Measurements from ENCODE around the gene HEATR9.

The HEATR9 gene

DNA sequence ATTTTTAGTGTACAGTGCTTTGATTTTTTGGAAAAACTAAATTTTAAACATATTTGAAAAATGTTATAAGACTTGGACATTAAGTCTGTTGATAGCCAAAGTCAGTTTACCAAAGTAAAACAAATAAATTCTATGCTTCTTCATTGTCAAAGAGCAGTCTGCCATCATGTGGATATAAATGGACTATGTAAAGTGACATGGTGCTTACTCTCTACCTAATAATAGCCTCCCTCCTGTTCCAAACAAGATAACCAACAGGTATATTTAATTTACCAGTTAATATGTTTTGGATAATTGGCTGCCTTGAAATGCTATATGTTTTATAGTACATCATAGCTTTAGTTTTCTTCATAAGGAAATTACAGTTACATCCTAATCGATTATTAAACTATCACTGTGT is 43.5 kb downstream of the HEATR9 start:
- Histone ChIP-seq H3K9ac (no peak overlapping the region), H3K36me3 (ENCODE audit: control insufficient read depth, insufficient read depth, low read length) (no peaks in the 10 kb centered on the region)
- TF ChIP-seq, protein P1, sequence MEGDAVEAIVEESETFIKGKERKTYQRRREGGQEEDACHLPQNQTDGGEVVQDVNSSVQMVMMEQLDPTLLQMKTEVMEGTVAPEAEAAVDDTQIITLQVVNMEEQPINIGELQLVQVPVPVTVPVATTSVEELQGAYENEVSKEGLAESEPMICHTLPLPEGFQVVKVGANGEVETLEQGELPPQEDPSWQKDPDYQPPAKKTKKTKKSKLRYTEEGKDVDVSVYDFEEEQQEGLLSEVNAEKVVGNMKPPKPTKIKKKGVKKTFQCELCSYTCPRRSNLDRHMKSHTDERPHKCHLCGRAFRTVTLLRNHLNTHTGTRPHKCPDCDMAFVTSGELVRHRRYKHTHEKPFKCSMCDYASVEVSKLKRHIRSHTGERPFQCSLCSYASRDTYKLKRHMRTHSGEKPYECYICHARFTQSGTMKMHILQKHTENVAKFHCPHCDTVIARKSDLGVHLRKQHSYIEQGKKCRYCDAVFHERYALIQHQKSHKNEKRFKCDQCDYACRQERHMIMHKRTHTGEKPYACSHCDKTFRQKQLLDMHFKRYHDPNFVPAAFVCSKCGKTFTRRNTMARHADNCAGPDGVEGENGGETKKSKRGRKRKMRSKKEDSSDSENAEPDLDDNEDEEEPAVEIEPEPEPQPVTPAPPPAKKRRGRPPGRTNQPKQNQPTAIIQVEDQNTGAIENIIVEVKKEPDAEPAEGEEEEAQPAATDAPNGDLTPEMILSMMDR (IDR thresholded peaks at IDR 0.05): no peak

DNA sequence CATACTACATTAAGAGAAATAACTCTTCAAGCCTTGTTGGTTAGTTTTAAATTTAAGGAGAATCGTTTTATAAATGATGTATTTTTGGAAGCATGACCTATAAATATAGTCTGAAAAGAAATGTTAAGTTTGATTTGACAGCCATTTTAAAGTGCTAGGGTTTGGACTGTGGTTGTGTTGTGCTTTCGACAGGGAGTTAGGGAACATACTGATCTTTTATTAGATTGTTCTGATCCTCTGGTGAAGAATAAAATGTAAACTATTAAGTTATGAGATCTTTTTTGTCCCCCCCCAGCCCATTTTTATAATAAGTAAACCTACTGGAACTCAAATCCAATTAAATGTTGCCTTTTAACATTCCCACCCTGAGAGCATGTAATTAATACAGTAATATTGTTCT is 47.4 kb downstream of the HEATR9 start:
- H3K4me2 ChIP-seq (ENCODE audit: low read length): no peak overlapping the region
- H3K27ac ChIP-seq: no peak overlapping the region
- no peaks in the 10 kb centered on the region for H3K27me3 ChIP-seq (ENCODE audit: control insufficient read depth, insufficient read depth, low read length)
- H3K79me2 ChIP-seq: peaks cover 24% of the 10 kb centered on the region
- H3K4me1 ChIP-seq: peaks cover 4% of the 10 kb centered on the region
- no peaks in the 10 kb centered on the region for H3K36me3 ChIP-seq (ENCODE audit: control insufficient read depth, insufficient read depth, low read length)
- H2AFZ ChIP-seq: no peak overlapping the region
- TF ChIP-seq, protein P1 (IDR thresholded peaks at IDR 0.05): no peak
- H3K9me3 ChIP-seq (ENCODE audit: control insufficient read depth, low read length): no peaks in the 10 kb centered on the region
- H3K4me3 ChIP-seq (ENCODE audit: low read depth, low read length): no peak overlapping the region
- H3K9ac ChIP-seq: no peak overlapping the region

More for the DNA sequence above, 43.5 kb downstream of the HEATR9 start:
- Histone ChIP-seq H3K27ac (no peak overlapping the region), H2AFZ (no peak overlapping the region), H3K79me2 (peaks cover 7% of the 10 kb centered on the region), H3K4me1 (no peaks in the 10 kb centered on the region), H3K27me3 (ENCODE audit: control insufficient read depth, insufficient read depth, low read length) (no peaks in the 10 kb centered on the region), H3K9me3 (ENCODE audit: control insufficient read depth, low read length) (no peaks in the 10 kb centered on the region), H3K4me2 (ENCODE audit: low read length) (no peak overlapping the region), H3K4me3 (ENCODE audit: low read depth, low read length) (no peak overlapping the region)

DNA sequence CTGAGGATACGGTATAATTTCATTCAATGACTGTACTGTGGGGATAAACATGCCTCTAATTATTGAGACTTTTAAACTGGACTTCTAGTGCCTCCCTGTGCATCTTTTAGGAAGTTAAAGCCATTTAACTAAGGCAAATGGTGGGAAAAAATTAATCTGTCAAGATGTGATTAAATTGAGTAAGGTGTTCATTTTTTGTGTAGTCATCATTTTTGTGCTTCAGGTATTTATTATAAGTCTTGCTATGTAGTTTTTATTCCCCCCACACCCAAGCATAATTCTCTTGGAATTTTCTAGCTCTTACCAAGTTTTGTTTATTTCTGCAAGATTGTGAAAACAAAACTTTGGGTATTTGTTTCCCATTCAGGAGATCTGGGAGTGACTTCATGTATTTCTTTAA is 49.2 kb downstream of the HEATR9 start:
- Histone ChIP-seq H3K27me3 (ENCODE audit: control insufficient read depth, insufficient read depth, low read length) (no peaks in the 10 kb centered on the region), H3K27ac (no peak overlapping the region), H3K36me3 (ENCODE audit: control insufficient read depth, insufficient read depth, low read length) (no peaks in the 10 kb centered on the region)

DNA sequence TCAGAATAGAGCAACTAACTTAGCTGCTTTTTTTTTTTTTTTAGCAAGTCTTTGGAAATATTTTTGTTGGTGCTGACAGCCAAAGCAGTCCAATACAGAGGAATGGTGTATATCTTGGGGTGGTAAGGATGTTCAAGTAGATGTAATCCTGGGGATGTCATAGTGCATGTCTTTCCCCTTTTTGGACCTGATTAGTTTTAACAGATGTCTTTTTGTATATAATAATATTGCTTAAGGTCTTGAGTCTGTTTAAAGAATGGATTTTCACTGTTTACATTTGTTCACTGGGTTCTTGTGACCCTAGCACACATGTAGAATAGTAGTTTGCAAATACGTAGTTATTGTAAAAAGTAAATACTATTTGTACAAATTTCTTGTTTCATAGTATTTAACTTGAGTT is 51.5 kb downstream of the HEATR9 start:
- no peak overlapping the region for H3K27ac ChIP-seq
- H2AFZ ChIP-seq: no peak overlapping the region
- TF ChIP-seq, protein P1 (IDR thresholded peaks at IDR 0.05): no peak
- peaks cover 7% of the 10 kb centered on the region for H3K4me1 ChIP-seq
- no peak overlapping the region for H3K4me2 ChIP-seq (ENCODE audit: low read length)
- H3K4me3 ChIP-seq (ENCODE audit: low read depth, low read length): no peak overlapping the region
- H3K9ac ChIP-seq: no peak overlapping the region
- H3K9me3 ChIP-seq (ENCODE audit: control insufficient read depth, low read length): no peaks in the 10 kb centered on the region
- no peaks in the 10 kb centered on the region for H3K27me3 ChIP-seq (ENCODE audit: control insufficient read depth, insufficient read depth, low read length)
- H3K79me2 ChIP-seq: peaks cover 48% of the 10 kb centered on the region
- no peaks in the 10 kb centered on the region for H3K36me3 ChIP-seq (ENCODE audit: control insufficient read depth, insufficient read depth, low read length)

More for the DNA sequence above, 49.2 kb downstream of the HEATR9 start:
- Histone ChIP-seq H3K4me3 (ENCODE audit: low read depth, low read length) (no peak overlapping the region), H3K4me1 (peaks cover 7% of the 10 kb centered on the region), H3K9ac (no peak overlapping the region), H2AFZ (no peak overlapping the region), H3K9me3 (ENCODE audit: control insufficient read depth, low read length) (no peaks in the 10 kb centered on the region), H3K79me2 (peaks cover 38% of the 10 kb centered on the region), H3K4me2 (ENCODE audit: low read length) (no peak overlapping the region)
- TF ChIP-seq, protein P1 (IDR thresholded peaks at IDR 0.05): no peak

DNA sequence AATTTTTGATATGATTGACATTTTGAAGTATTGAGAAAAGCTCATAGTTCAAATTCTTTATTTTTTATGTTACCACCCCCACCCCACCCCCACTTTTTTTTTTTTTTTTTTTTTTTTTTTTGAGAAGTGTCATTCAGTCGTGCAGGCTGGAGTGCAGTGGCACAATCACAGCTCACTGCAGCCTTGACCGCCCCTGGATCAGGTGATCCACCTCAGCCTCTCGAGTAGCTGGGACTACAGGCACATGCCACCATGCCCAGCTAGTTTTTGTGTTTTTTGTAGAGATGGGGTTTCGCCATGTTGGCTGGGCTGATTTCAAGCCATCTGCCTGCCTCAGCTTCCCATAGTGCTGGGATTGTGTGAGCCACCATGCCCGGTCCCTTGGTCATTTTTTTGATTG is 52.0 kb downstream of the HEATR9 start:
- TF ChIP-seq, protein P1 (IDR thresholded peaks at IDR 0.05): no peak
- Histone ChIP-seq H3K4me2 (ENCODE audit: low read length) (no peak overlapping the region), H3K9me3 (ENCODE audit: control insufficient read depth, low read length) (no peaks in the 10 kb centered on the region), H3K27me3 (ENCODE audit: control insufficient read depth, insufficient read depth, low read length) (no peaks in the 10 kb centered on the region), H3K79me2 (peaks cover 51% of the 10 kb centered on the region), H3K9ac (no peak overlapping the region), H3K4me3 (ENCODE audit: low read depth, low read length) (no peak overlapping the region), H3K36me3 (ENCODE audit: control insufficient read depth, insufficient read depth, low read length) (no peaks in the 10 kb centered on the region), H3K4me1 (peaks cover 10% of the 10 kb centered on the region), H3K27ac (no peak overlapping the region), H2AFZ (no peak overlapping the region)

All from parathyroid adenoma (tissue), 2 donors.